BJ (cell line): ENCODE measurements around the gene DDX17. TPM values are rescaled to one million over a fixed set of nuclear protein-coding genes. Genes with fewer than 3 reads are reported as not detected.

Experiments used
- CTCF ChIA-PET: fragments of 350-600 bp; formaldehyde crosslinking; extraction: SDS; loops from one replicate; lab custom pipeline; 2021; ENCODE audit warnings: antibody characterized with exemption, inconsistent platforms; lab: Yijun Ruan, JAX
- POLR2A ChIA-PET: fragments of 300-600 bp; sonication (Branson Sonifier 250); formaldehyde crosslinking; extraction: SDS; loops from one replicate; lab custom pipeline; 2021; ENCODE audit warnings: antibody characterized with exemption; lab: Charles Lee
- DNase-seq: peaks from one replicate; pipeline ENCODE4 v3.0.0-alpha.2; 2011; ENCODE audit warnings: low read depth
- H3K27me3 ChIP-seq: 2 replicates; pipeline ENCODE4 v1.6.0; 2011; ENCODE audit warnings: low read length; ENCODE audit not compliant: control insufficient read depth, insufficient read depth
- H3K36me3 ChIP-seq: 2 replicates; pipeline ENCODE4 v1.5.1; 2011; ENCODE audit warnings: low read length; ENCODE audit not compliant: control insufficient read depth, insufficient read depth
- H3K4me3 ChIP-seq: 2 replicates; pipeline ENCODE4 v1.5.1; 2011; ENCODE audit warnings: low read depth, mild to moderate bottlenecking, control low read depth, low read length
- CTCF ChIP-seq: IDR thresholded peaks from 2 replicates; pipeline ENCODE4 v1.5.1; 2011; ENCODE audit warnings: low read depth, mild to moderate bottlenecking, control low read depth, inconsistent platforms, low read length, moderate library complexity; ENCODE audit not compliant: insufficient read depth
- polyA plus RNA-seq: library from polyadenylated mRNA; depleted of rRNA; stranded (reverse); fragments of >200 nt; gene quantifications from 2 replicates; pipeline ENCODE4 v1.2.3, GENCODE V29; 2011

The DDX17 gene
- polyA plus RNA-seq, 1 experiment: 318 TPM

GRCh38 chr22:38531251-38531938, 25.3 kb upstream of the DDX17 start:
- no peaks in the 10 kb centered on the region for H3K36me3 ChIP-seq
- CTCF ChIA-PET: interaction anchor here (0.9 kb wide), 1 partner anchor 9 kb away, joined by 4 read pairs; no protein-coding TSS in a partner anchor
- no peak overlapping the region for H3K4me3 ChIP-seq
- no peaks in the 10 kb centered on the region for H3K27me3 ChIP-seq
- POLR2A ChIA-PET: no interaction called here
- DNase-seq: no peak
- no peak for TF ChIP-seq CTCF

DNA sequence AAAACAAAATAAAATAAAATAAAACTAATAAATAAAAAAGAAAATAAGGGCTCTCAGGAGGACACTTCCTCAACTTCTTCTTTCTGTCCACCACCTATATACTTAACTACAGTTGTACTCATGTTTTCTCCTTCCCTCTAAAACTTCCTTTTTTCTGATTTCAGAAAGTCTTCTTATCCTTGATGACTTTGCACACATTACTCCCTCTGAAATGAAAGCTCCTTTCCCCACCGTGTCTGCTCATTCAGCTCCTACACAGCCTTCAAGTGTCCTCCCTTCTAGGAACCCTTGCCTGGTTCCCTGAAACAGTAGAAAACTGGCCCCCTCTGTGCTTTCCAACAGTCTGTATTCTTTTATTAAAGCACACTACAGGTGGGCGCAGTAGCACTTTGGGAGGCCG, 18.3 kb upstream of the DDX17 start:
- Histone ChIP-seq H3K36me3 (no peaks in the 10 kb centered on the region; the same call in 1 of the 2 replicates), H3K4me3 (no peak overlapping the region), H3K27me3 (no peaks in the 10 kb centered on the region)
- ChIA-PET CTCF (no interaction called here), POLR2A (no interaction called here)
- DNase-seq: no peak
- TF ChIP-seq CTCF: no peak

GRCh38 chr22:38523479-38523878, 17.4 kb upstream of the DDX17 start:
- DNase-seq: no peak
- CTCF ChIA-PET: interaction anchor here (0.7 to 1.7 kb wide), 3 partner anchors 11 to 22 kb away, joined by 3 to 6 read pairs (median 4); no protein-coding TSS in a partner anchor
- no peak for TF ChIP-seq CTCF
- H3K4me3 ChIP-seq: no peak overlapping the region
- no peaks in the 10 kb centered on the region for H3K27me3 ChIP-seq
- H3K36me3 ChIP-seq: no peaks in the 10 kb centered on the region; the same call in 1 of the 2 replicates
- POLR2A ChIA-PET: no interaction called here

- ChIA-PET CTCF (interaction anchor here (1.6 to 1.7 kb wide), 2 partner anchors 9 to 11 kb away, joined by 4 to 6 read pairs; no protein-coding TSS in a partner anchor), POLR2A (no interaction called here)
- Histone ChIP-seq H3K4me3 (no peak overlapping the region), H3K27me3 (no peaks in the 10 kb centered on the region), H3K36me3 (no peaks in the 10 kb centered on the region; the same call in 1 of the 2 replicates)
- no peak for TF ChIP-seq CTCF
- DNase-seq: no peak
These were observed 16.9 kb upstream of the DDX17 start for GRCh38 chr22:38523029-38523428.

DNA sequence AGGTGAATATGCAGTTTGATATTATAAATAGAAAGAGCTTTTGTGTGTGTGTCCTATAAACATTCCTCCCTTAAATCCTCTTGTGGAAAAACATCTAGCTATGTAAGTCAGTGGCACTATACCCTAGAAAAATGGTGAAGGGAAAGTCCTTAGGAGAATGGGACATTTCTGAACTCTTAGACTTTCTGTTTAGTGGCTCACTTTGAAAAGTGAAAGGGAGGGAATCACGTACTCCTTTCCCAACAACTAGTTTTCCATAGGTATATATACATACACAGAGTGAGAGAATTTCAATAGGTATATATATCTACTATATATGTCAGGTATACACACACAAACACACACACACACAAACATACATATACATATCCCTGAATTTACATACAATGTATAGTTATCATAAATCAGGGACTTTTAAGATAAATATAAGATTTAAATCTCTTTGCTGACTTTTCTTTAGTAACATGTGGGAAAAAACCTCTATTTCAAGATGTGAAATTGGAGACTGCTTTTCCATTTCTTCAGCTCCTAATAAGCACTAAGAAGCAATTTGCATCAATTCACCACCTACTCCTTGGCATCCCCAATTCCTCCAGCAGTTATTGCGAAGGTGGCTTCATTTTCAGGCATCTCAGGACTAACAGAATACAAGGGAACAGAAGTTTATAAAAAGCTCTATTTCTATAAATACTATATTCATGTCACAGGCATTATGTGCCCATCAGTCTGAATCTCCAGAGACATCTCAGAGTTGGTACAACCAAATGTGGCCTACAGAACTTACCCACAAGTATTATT, 13.5 kb upstream of the DDX17 start:
- no peak for DNase-seq
- Histone ChIP-seq H3K4me3 (no peak overlapping the region), H3K27me3 (no peaks in the 10 kb centered on the region), H3K36me3 (no peaks in the 10 kb centered on the region)
- ChIA-PET CTCF (interaction anchor here (0.6 to 1.3 kb wide), 2 partner anchors 9 to 125 kb away, joined by 3 read pairs; no protein-coding TSS in a partner anchor), POLR2A (no interaction called here)
- TF ChIP-seq CTCF: no peak
